ENCODE data around the gene PCDHGC5.

PCDHGC5 gene

GRCh38 chr5:141496038-141496437, 7.2 kb downstream of the PCDHGC5 start:
- no peak overlapping the region for H3K27ac ChIP-seq
- TF ChIP-seq CTCF (IDR thresholded peaks at IDR 0.05) (no peak), ZFX (IDR thresholded peaks at IDR 0.05; ENCODE audit: borderline replicate concordance) (no peak)

- no peak overlapping the region for H3K27ac ChIP-seq
- TF ChIP-seq CTCF (IDR thresholded peaks at IDR 0.05): no peak
- TF ChIP-seq ZFX (IDR thresholded peaks at IDR 0.05; ENCODE audit: borderline replicate concordance): no peak
Measured at GRCh38 chr5:141501761-141502160, 12.9 kb downstream of the PCDHGC5 start.

- TF ChIP-seq ZFX (IDR thresholded peaks at IDR 0.05; ENCODE audit: borderline replicate concordance) (no peak), CTCF (IDR thresholded peaks at IDR 0.05) (no peak)
- no peak overlapping the region for H3K27ac ChIP-seq
Measured at GRCh38 chr5:141503681-141504080, 14.8 kb downstream of the PCDHGC5 start.

- H3K27ac ChIP-seq: no peak overlapping the region
- TF ChIP-seq CTCF (IDR thresholded peaks at IDR 0.05) (no peak), ZFX (IDR thresholded peaks at IDR 0.05; ENCODE audit: borderline replicate concordance) (no peak)
Measured at GRCh38 chr5:141504216-141504615, 15.3 kb downstream of the PCDHGC5 start.

GRCh38 chr5:141506381-141507155, 17.7 kb downstream of the PCDHGC5 start:
- TF ChIP-seq CTCF (IDR thresholded peaks at IDR 0.05) (no peak), ZFX (IDR thresholded peaks at IDR 0.05; ENCODE audit: borderline replicate concordance) (no peak)
- H3K27ac ChIP-seq: no peak overlapping the region

GRCh38 chr5:141507387-141508091, 18.7 kb downstream of the PCDHGC5 start:
- no peak overlapping the region for H3K27ac ChIP-seq
- no peak for TF ChIP-seq ZFX (IDR thresholded peaks at IDR 0.05; ENCODE audit: borderline replicate concordance)
- TF ChIP-seq CTCF (IDR thresholded peaks at IDR 0.05): no peak

- TF ChIP-seq CTCF (IDR thresholded peaks at IDR 0.05): no peak
- no peak overlapping the region for H3K27ac ChIP-seq
Measured at GRCh38 chr5:141508440-141508797, 19.5 kb downstream of the PCDHGC5 start.

Measured in 22Rv1 (cell line).